MM.1S (cell line): ENCODE results near the gene CFI.

Source experiments
- DNase-seq: peaks from one replicate; pipeline ENCODE4 v3.0.0-alpha.2; 2015
- H2AFZ ChIP-seq: fragments of 300-600 bp; sonication (generic); 2 replicates; pipeline ENCODE4 v1.6.0; 2016; ENCODE audit warnings: antibody characterized with exemption, low read length
- H3F3A ChIP-seq: fragments of 300-600 bp; sonication (generic); 2 replicates; pipeline ENCODE4 v1.6.1; 2016; ENCODE audit warnings: mild to moderate bottlenecking, antibody characterized with exemption, low read length, moderate library complexity, mixed read lengths; ENCODE audit not compliant: insufficient read depth
- H3K27ac ChIP-seq: fragments of 300-600 bp; sonication (generic); 2 replicates; pipeline ENCODE4 v1.5.1; 2016; ENCODE audit warnings: mild to moderate bottlenecking, low read length
- H3K27me3 ChIP-seq: fragments of 300-600 bp; sonication (generic); replicated peaks from 2 replicates; pipeline ENCODE4 v1.6.0; 2016; ENCODE audit warnings: low read length; ENCODE audit not compliant: insufficient read depth
- H3K36me3 ChIP-seq: fragments of 300-600 bp; sonication (generic); replicated peaks from 2 replicates; pipeline ENCODE4 v1.6.1; 2016; ENCODE audit warnings: mild to moderate bottlenecking, low read length, mixed read lengths; ENCODE audit not compliant: insufficient read depth
- H3K4me1 ChIP-seq: fragments of 300-600 bp; sonication (generic); 2 replicates; pipeline ENCODE4 v1.6.1; 2016; ENCODE audit warnings: low read length, mixed read lengths
- H3K4me2 ChIP-seq: fragments of 300-600 bp; sonication (generic); 2 replicates; pipeline ENCODE4 v1.6.0; 2016; ENCODE audit warnings: low read depth, low read length
- H3K4me3 ChIP-seq: fragments of 300-600 bp; sonication (generic); 2 replicates; pipeline ENCODE4 v1.5.1; 2016; ENCODE audit warnings: low read length, mixed read lengths
- H3K79me2 ChIP-seq: fragments of 300-600 bp; sonication (generic); 2 replicates; pipeline ENCODE4 v1.6.1; 2016; ENCODE audit warnings: mixed run types, low read length, mixed read lengths
- H3K9ac ChIP-seq: fragments of 300-600 bp; sonication (generic); 2 replicates; pipeline ENCODE4 v1.6.1; 2016; ENCODE audit warnings: low read length, mixed read lengths
- H3K9me2 ChIP-seq: fragments of 300-600 bp; sonication (generic); replicated peaks from 2 replicates; pipeline ENCODE4 v1.6.1; 2016; ENCODE audit warnings: mild to moderate bottlenecking, low read length, mixed read lengths; ENCODE audit not compliant: insufficient read depth
- H3K9me3 ChIP-seq: fragments of 300-600 bp; sonication (generic); replicated peaks from 2 replicates; pipeline ENCODE4 v1.6.1; 2016; ENCODE audit warnings: mild to moderate bottlenecking, low read length, mixed read lengths; ENCODE audit not compliant: insufficient read depth
- H4K20me1 ChIP-seq: fragments of 300-600 bp; sonication (generic); 2 replicates; pipeline ENCODE4 v1.6.1; 2016; ENCODE audit warnings: mild to moderate bottlenecking, low read length, moderate library complexity, mixed read lengths; ENCODE audit not compliant: insufficient read depth
- EZH2 ChIP-seq: fragments of 300-600 bp; sonication (generic); optimal IDR thresholded peaks from 2 replicates; pipeline ENCODE3; 2017; ENCODE audit warnings: low read depth, mild to moderate bottlenecking, antibody characterized with exemption, low read length, mixed read lengths
- EZH2phosphoT487 ChIP-seq: fragments of 300-600 bp; sonication (generic); IDR thresholded peaks from 2 replicates; pipeline ENCODE4 v1.6.1; 2018; ENCODE audit warnings: antibody characterized with exemption, low read length
- TF ChIP-seq, protein P1 (sequence below): fragments of 300-600 bp; sonication (generic); IDR thresholded peaks from 2 replicates; pipeline ENCODE4 v1.5.1; 2016; ENCODE audit warnings: antibody characterized with exemption, low read length, mixed read lengths

CFI gene

DNA sequence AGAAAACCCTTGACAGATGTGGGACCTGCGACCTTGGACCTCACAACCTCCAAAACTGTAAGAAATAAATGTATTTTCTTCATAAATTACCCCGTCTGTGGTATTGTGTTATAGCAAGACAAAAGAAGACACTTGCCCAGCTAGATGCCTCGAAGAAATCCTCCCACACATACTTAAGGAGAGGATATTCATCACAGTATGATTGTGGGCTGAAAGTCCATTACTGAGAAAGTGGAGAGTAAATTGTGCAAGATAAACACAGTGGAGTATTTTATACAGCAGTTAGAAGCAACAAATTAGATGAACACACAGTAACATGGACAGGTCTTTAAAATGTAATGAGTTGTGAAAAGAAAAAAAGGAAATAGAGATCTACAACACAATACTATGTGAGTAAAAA, 46.1 kb downstream of the CFI start:
- H3K9me2 ChIP-seq = no peaks in the 10 kb centered on the region
- H3F3A ChIP-seq = no peaks in the 10 kb centered on the region
- TF ChIP-seq, protein P1, sequence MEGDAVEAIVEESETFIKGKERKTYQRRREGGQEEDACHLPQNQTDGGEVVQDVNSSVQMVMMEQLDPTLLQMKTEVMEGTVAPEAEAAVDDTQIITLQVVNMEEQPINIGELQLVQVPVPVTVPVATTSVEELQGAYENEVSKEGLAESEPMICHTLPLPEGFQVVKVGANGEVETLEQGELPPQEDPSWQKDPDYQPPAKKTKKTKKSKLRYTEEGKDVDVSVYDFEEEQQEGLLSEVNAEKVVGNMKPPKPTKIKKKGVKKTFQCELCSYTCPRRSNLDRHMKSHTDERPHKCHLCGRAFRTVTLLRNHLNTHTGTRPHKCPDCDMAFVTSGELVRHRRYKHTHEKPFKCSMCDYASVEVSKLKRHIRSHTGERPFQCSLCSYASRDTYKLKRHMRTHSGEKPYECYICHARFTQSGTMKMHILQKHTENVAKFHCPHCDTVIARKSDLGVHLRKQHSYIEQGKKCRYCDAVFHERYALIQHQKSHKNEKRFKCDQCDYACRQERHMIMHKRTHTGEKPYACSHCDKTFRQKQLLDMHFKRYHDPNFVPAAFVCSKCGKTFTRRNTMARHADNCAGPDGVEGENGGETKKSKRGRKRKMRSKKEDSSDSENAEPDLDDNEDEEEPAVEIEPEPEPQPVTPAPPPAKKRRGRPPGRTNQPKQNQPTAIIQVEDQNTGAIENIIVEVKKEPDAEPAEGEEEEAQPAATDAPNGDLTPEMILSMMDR = no peak
- TF ChIP-seq EZH2 = no peak
- no peak for TF ChIP-seq EZH2phosphoT487
- no peak overlapping the region for H3K9ac ChIP-seq
- no peaks in the 10 kb centered on the region for H3K79me2 ChIP-seq
- H3K9me3 ChIP-seq = no peaks in the 10 kb centered on the region
- H3K27ac ChIP-seq = no peak overlapping the region
- no peaks in the 10 kb centered on the region for H3K27me3 ChIP-seq
- H3K4me3 ChIP-seq = no peak overlapping the region
- no peak overlapping the region for H2AFZ ChIP-seq
- H3K4me1 ChIP-seq = no peaks in the 10 kb centered on the region
- H3K36me3 ChIP-seq = no peaks in the 10 kb centered on the region
- no peaks in the 10 kb centered on the region for H4K20me1 ChIP-seq
- H3K4me2 ChIP-seq = no peak overlapping the region
- DNase-seq = no peak

DNA sequence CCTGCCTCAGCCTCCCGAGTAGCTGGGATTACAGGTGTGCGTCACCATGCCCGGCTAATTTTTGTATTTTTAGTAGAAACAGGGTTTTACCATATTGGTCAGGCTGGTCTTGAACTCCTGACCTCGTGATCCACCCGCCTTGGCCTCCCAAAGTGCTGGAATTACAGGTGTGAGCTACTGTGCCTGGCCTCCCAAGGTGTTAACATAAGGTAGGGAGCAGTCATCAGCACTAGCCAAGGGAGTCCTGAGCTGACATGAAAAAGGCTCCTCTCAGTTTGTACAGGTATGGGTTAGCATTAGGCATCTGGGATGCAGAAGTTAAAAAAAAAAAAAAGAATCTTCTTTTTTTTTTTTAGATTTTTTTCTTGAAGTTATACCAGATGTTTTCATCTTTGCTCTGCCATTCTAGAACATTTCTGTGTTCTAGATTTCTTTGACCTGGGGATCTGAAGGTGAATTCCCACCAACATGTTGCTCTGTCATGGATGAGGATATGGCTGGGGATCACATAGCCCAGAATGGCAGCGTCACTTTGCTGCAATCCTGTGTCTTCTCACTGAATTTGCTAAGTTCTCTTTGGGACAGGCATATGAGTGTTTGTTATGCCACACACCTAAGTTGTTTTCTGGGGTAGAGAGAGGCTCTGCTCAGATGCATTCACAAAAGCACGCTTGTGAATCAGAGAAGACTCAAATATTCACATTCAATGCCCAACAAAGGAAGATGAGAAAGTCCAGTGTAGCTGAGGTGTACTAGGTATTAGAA, 47.5 kb downstream of the CFI start:
- no peak overlapping the region for H3K4me2 ChIP-seq
- no peaks in the 10 kb centered on the region for H3K9me2 ChIP-seq
- H3K4me3 ChIP-seq = no peak overlapping the region
- H3F3A ChIP-seq = no peaks in the 10 kb centered on the region
- TF ChIP-seq, protein P1 = no peak
- TF ChIP-seq EZH2 = no peak
- no peak for TF ChIP-seq EZH2phosphoT487
- H4K20me1 ChIP-seq = no peaks in the 10 kb centered on the region
- no peaks in the 10 kb centered on the region for H3K36me3 ChIP-seq
- H3K79me2 ChIP-seq = no peaks in the 10 kb centered on the region
- no peak for DNase-seq
- H3K27me3 ChIP-seq = no peaks in the 10 kb centered on the region
- H2AFZ ChIP-seq = 0 out of 2 replicates have a peak overlapping the region, but pooled peaks have one; percentile 16
- no peaks in the 10 kb centered on the region for H3K4me1 ChIP-seq
- H3K27ac ChIP-seq = no peak overlapping the region
- H3K9me3 ChIP-seq = no peaks in the 10 kb centered on the region
- no peak overlapping the region for H3K9ac ChIP-seq

DNA sequence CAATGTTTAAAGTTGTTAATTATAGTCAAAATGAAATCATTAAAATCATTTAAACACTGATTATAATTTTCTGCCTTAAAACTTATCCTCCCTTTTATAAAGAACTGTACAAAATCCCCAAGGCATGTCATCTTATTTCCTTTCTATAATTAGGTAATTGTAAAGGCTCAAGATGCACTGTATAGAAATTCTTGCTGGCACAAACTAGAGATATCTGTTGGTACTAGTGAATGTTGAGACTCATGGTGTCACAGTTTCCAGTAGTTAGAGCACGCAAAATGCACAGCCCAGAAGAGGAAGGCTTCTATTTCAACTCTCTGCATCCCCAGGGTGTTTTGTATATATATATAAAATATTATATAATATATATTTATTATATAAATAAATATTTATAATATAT, 49.3 kb downstream of the CFI start:
- Histone ChIP-seq H3K36me3 (no peaks in the 10 kb centered on the region), H3K27ac (no peak overlapping the region), H3K4me3 (no peak overlapping the region), H3K9me2 (no peaks in the 10 kb centered on the region), H2AFZ (no peak overlapping the region), H3K9me3 (no peaks in the 10 kb centered on the region), H3K27me3 (no peaks in the 10 kb centered on the region), H3K79me2 (no peaks in the 10 kb centered on the region), H3K9ac (no peak overlapping the region), H3F3A (no peaks in the 10 kb centered on the region), H3K4me2 (no peak overlapping the region), H3K4me1 (no peaks in the 10 kb centered on the region), H4K20me1 (no peaks in the 10 kb centered on the region)
- no peak for DNase-seq
- no peak for TF ChIP-seq EZH2
- no peak for TF ChIP-seq EZH2phosphoT487
- TF ChIP-seq, protein P1 = no peak
